CD4-positive, alpha-beta T cell treated with Interleukin-17A for 4 hours (primary cell): ENCODE measurements around the gene PRAC1.

ENCODE experiments used
- DNase-seq: peaks from one replicate; pipeline ENCODE4 v3.0.0-alpha.2; 2020; ENCODE audit warnings: mixed read lengths

Gene PRAC1

GRCh38 chr17:48746916-48747444 is 24.7 kb upstream of the PRAC1 start:
- DNase-seq = no peak

- no peak for DNase-seq
Measured at GRCh38 chr17:48745381-48746275, 23.3 kb upstream of the PRAC1 start.

GRCh38 chr17:48740537-48740936 is 18.2 kb upstream of the PRAC1 start:
- DNase-seq = no peak

GRCh38 chr17:48738803-48739526 is 16.6 kb upstream of the PRAC1 start:
- no peak for DNase-seq

GRCh38 chr17:48738424-48738802 is 16.1 kb upstream of the PRAC1 start:
- DNase-seq = no peak

- DNase-seq = no peak
Measured at GRCh38 chr17:48737330-48738043, 15.2 kb upstream of the PRAC1 start.

- no peak for DNase-seq
Measured at GRCh38 chr17:48735062-48735351, 12.7 kb upstream of the PRAC1 start.

GRCh38 chr17:48734333-48735061 is 12.2 kb upstream of the PRAC1 start:
- no peak for DNase-seq

- no peak for DNase-seq
Measured at GRCh38 chr17:48733632-48734328, 11.5 kb upstream of the PRAC1 start.

- no peak for DNase-seq
Measured at GRCh38 chr17:48732688-48733629, 10.6 kb upstream of the PRAC1 start.

- no peak for DNase-seq
Measured at GRCh38 chr17:48731355-48731754, 9.0 kb upstream of the PRAC1 start.

- DNase-seq = no peak
Measured at GRCh38 chr17:48730240-48730550, 7.9 kb upstream of the PRAC1 start.

GRCh38 chr17:48729335-48730239 is 7.3 kb upstream of the PRAC1 start:
- no peak for DNase-seq

GRCh38 chr17:48728232-48729231 is 6.2 kb upstream of the PRAC1 start, which contains the start of gene HOXB13:
TSS of gene HOXB13 (minus strand) at chr17:48728750. CDS start at chr17:48728593, 157 bp downstream.
- peak; percentile 43 for DNase-seq

- DNase-seq = no peak
Measured at GRCh38 chr17:48727415-48728175, 5.3 kb upstream of the PRAC1 start.

- DNase-seq = no peak
Measured at GRCh38 chr17:48726916-48727286, 4.6 kb upstream of the PRAC1 start.

GRCh38 chr17:48726114-48726915 is 4.0 kb upstream of the PRAC1 start:
- no peak for DNase-seq
